ENCODE data around the gene FAM168A.

Gene FAM168A

GRCh38 chr11:73597956-73598718 lies at the start of gene FAM168A:
TSS of gene FAM168A (minus strand) at chr11:73598112. CDS start at chr11:73468474, 129,638 bp downstream.
- peak; percentile 96 for DNase-seq (ENCODE audit: low read depth in 2 of 2)

- peak; percentile 22 to 29 for DNase-seq (ENCODE audit: low read depth in 2 of 2)
Observed at GRCh38 chr11:73647459-73648100, 49.7 kb upstream of the FAM168A start.

- no peak for DNase-seq (ENCODE audit: low read depth in 2 of 2)
Observed at GRCh38 chr11:73645972-73646631, 48.2 kb upstream of the FAM168A start, which contains the start of gene PLEKHB1. TSS of gene PLEKHB1 (plus strand) at chr11:73646581. CDS start at chr11:73646609, 28 bp downstream.

GRCh38 chr11:73645121-73645969 lies 47.4 kb upstream of the FAM168A start:
- DNase-seq (ENCODE audit: low read depth in 2 of 2), result peak in 1 of 2 experiments; percentile 3

GRCh38 chr11:73641668-73642067 lies 43.8 kb upstream of the FAM168A start:
- DNase-seq (ENCODE audit: low read depth in 2 of 2), result no peak

- DNase-seq (ENCODE audit: low read depth in 2 of 2), result no peak
Observed at GRCh38 chr11:73640592-73640991, 42.7 kb upstream of the FAM168A start.

- DNase-seq (ENCODE audit: low read depth in 2 of 2), result no peak
Observed at GRCh38 chr11:73637012-73637411, 39.1 kb upstream of the FAM168A start.

- no peak for DNase-seq (ENCODE audit: low read depth in 2 of 2)
Observed at GRCh38 chr11:73636249-73636648, 38.3 kb upstream of the FAM168A start.

- DNase-seq (ENCODE audit: low read depth in 2 of 2), result no peak
Observed at GRCh38 chr11:73635721-73636120, 37.8 kb upstream of the FAM168A start.

- no peak for DNase-seq (ENCODE audit: low read depth in 2 of 2)
Observed at GRCh38 chr11:73633999-73634398, 36.1 kb upstream of the FAM168A start.

GRCh38 chr11:73632996-73633395 lies 35.1 kb upstream of the FAM168A start:
- no peak for DNase-seq (ENCODE audit: low read depth in 2 of 2)

GRCh38 chr11:73629907-73630306 lies 32.0 kb upstream of the FAM168A start:
- no peak for DNase-seq (ENCODE audit: low read depth in 2 of 2)

- peak; percentile 23 to 37 for DNase-seq (ENCODE audit: low read depth in 2 of 2)
Observed at GRCh38 chr11:73625696-73626318, 27.9 kb upstream of the FAM168A start.

- DNase-seq (ENCODE audit: low read depth in 2 of 2), result no peak
Observed at GRCh38 chr11:73623686-73624085, 25.8 kb upstream of the FAM168A start.

GRCh38 chr11:73622926-73623593 lies 25.1 kb upstream of the FAM168A start:
- DNase-seq (ENCODE audit: low read depth in 2 of 2), result no peak

- no peak for DNase-seq (ENCODE audit: low read depth in 2 of 2)
Observed at GRCh38 chr11:73614591-73614990, 16.7 kb upstream of the FAM168A start.

GRCh38 chr11:73612601-73613140 lies 14.8 kb upstream of the FAM168A start:
- no peak for DNase-seq (ENCODE audit: low read depth in 2 of 2)

GRCh38 chr11:73598719-73599379 lies 937 bp upstream of the FAM168A start:
- DNase-seq (ENCODE audit: low read depth in 2 of 2), result no peak

GRCh38 chr11:73597336-73597955 lies 466 bp downstream of the FAM168A start:
- no peak for DNase-seq (ENCODE audit: low read depth in 2 of 2)

Data from fibroblast of skin of left quadriceps (primary cell).